GM12878 (cell line): ENCODE measurements around the gene ABR. TPM values are rescaled to one million over a fixed set of nuclear protein-coding genes. Genes with fewer than 3 reads are reported as not detected.
A peak's percentile ranks its signal among the peaks of the same experiment; 100 is the strongest.

ENCODE experiments used
- ASH2L ChIP-seq: fragments of 300-600, 200-600 bp; sonication (generic); IDR thresholded peaks from 2 replicates; pipeline ENCODE4 v1.6.1; 2017; ENCODE audit warnings: low read depth, mild to moderate bottlenecking, borderline replicate concordance
- ATF7 ChIP-seq: fragments of 450-650 bp; IDR thresholded peaks from 2 replicates; pipeline ENCODE4 v1.6.1; 2016; ENCODE audit warnings: low read depth, mild to moderate bottlenecking
- BMI1 ChIP-seq: fragments of 450-650 bp; IDR thresholded peaks from 2 replicates; pipeline ENCODE4 v1.6.1; 2016; ENCODE audit warnings: mild to moderate bottlenecking, moderate library complexity, borderline replicate concordance
- CBX3 ChIP-seq: fragments of 200-600 bp; sonication (generic); IDR thresholded peaks from 2 replicates; pipeline ENCODE4 v1.6.1; 2016; ENCODE audit warnings: low read depth, borderline replicate concordance
- HDAC2 ChIP-seq: fragments of 200-600 bp; sonication (generic); IDR thresholded peaks from 2 replicates; pipeline ENCODE4 v1.6.1; 2017
- IRF4 ChIP-seq: IDR thresholded peaks from 2 replicates; pipeline ENCODE4 v1.6.1; 2011; ENCODE audit warnings: low read depth, low read length
- JUND ChIP-seq: IDR thresholded peaks from 2 replicates; pipeline ENCODE4 v1.6.1; 2012; ENCODE audit warnings: low read depth, mild to moderate bottlenecking, low read length, improper control_type of control experiment, moderate library complexity
- KDM1A ChIP-seq: fragments of 200-600 bp; sonication (generic); IDR thresholded peaks from 2 replicates; pipeline ENCODE4 v1.6.1; 2016; ENCODE audit warnings: borderline replicate concordance
- MXI1 ChIP-seq: fragments of 150-350 bp; IDR thresholded peaks from 2 replicates; pipeline ENCODE4 v1.6.1; 2011; ENCODE audit warnings: low read depth, mild to moderate bottlenecking, inconsistent platforms, low read length, improper control_type of control experiment
- NFYA ChIP-seq: IDR thresholded peaks from 2 replicates; pipeline ENCODE4 v1.6.1; 2011; ENCODE audit warnings: low read depth, mild to moderate bottlenecking, low read length, improper control_type of control experiment, borderline replicate concordance
- PML ChIP-seq: IDR thresholded peaks from 2 replicates; pipeline ENCODE4 v1.6.1; 2012; ENCODE audit warnings: low read length, inconsistent platforms
- POLR2AphosphoS2 ChIP-seq: IDR thresholded peaks from 2 replicates; pipeline ENCODE4 v1.6.1; 2011; ENCODE audit warnings: low read depth, mild to moderate bottlenecking, low read length, improper control_type of control experiment, moderate library complexity
- POU2F2 ChIP-seq: IDR thresholded peaks from 3 replicates; pipeline ENCODE4 v1.6.1; 2011; ENCODE audit warnings: low read depth, mild to moderate bottlenecking, low read length, borderline replicate concordance
- RELA ChIP-seq: fragments of 450-650 bp; IDR thresholded peaks from 2 replicates; pipeline ENCODE4 v1.8.0; 2014; ENCODE audit warnings: borderline replicate concordance; ENCODE audit not compliant: partially characterized antibody
- SMARCA5 ChIP-seq: fragments of 450-650 bp; IDR thresholded peaks from 2 replicates; pipeline ENCODE4 v1.6.1; 2017; ENCODE audit warnings: mild to moderate bottlenecking
- SRF ChIP-seq, 2 experiments: IDR thresholded peaks; 2 replicates each; pipeline ENCODE4 v1.6.1; 2011; ENCODE audit warnings: low read depth in 2 of 2, low read length in 2 of 2, mild to moderate bottlenecking in 1 of 2, moderate library complexity in 1 of 2
- STAT3 ChIP-seq: IDR thresholded peaks from 2 replicates; pipeline ENCODE4 v1.6.1; 2011; ENCODE audit warnings: low read depth, low read length, improper control_type of control experiment
- TAF1 ChIP-seq: IDR thresholded peaks from 2 replicates; pipeline ENCODE4 v1.6.1; 2011; ENCODE audit warnings: mild to moderate bottlenecking, low read depth, low read length, borderline replicate concordance
- ZBED1 ChIP-seq: IDR thresholded peaks from 2 replicates; pipeline ENCODE4 v1.6.1; 2016; ENCODE audit warnings: borderline replicate concordance
- ZNF207 ChIP-seq: fragments of 450-650 bp; IDR thresholded peaks from 2 replicates; pipeline ENCODE4 v1.6.1; 2014; ENCODE audit warnings: antibody characterized with exemption, mild to moderate bottlenecking, borderline replicate concordance
- ZNF217 ChIP-seq: fragments of 450-650 bp; IDR thresholded peaks from 2 replicates; pipeline ENCODE4 v1.6.1; 2017; ENCODE audit warnings: antibody characterized with exemption, mild to moderate bottlenecking
- ZNF274 ChIP-seq: IDR thresholded peaks from one replicate; pipeline ENCODE4 v1.8.0; 2011; ENCODE audit not compliant: insufficient read length, insufficient read depth
- polyA plus RNA-seq, 11 experiments: library from polyadenylated mRNA; depleted of rRNA in 4 of 11; unstranded in 6 of 11; stranded (reverse) in 5 of 11; fragments of >200 nt; fragmentation: Nextera tagmentation in 4 of 11; fragmentation: Illumina TruSeq in 1 of 11; extraction: Ambion mirVana in 4 of 11; extraction: Trizol in 1 of 11; gene quantifications; 1 replicate in 1 of 11; 2 replicates in 10 of 11; pipeline versions ENCODE4 v1.2.1 to v1.2.3, GENCODE V29; 2011 to 2016; ENCODE audit warnings: inconsistent platforms in 2 of 11, missing spikeins in 2 of 11, low read depth in 1 of 11
- total RNA-seq, 4 experiments: library from RNA; depleted of rRNA in 3 of 4; stranded (reverse); fragments of >200 nt in 3 of 4; fragmentation: Illumina TruSeq in 1 of 4; extraction: Trizol in 1 of 4; gene quantifications; 2 replicates each; pipeline versions ENCODE4 v1.2.1 to v1.2.3, GENCODE V29; 2013 to 2021
- TF ChIP-seq, protein P1 (sequence below): IDR thresholded peaks from 2 replicates; pipeline ENCODE4 v1.6.1; 2012; ENCODE audit warnings: low read depth, low read length, improper control_type of control experiment
- TF ChIP-seq, protein P2 (sequence below): fragments of 450-650 bp; IDR thresholded peaks from 2 replicates; pipeline ENCODE4 v1.6.1; 2017; ENCODE audit warnings: low read depth, mild to moderate bottlenecking, moderate library complexity
- TF ChIP-seq, protein P3 (sequence below): fragments of 450-650 bp; IDR thresholded peaks from 2 replicates; pipeline ENCODE4 v1.6.1; 2017; ENCODE audit warnings: mild to moderate bottlenecking, moderate library complexity

Gene ABR
- total and polyA plus RNA-seq, 10 of the 15 experiments (the other 5 are each of a cell fraction or from before 2014, with no cell fraction given): 1.4 to 112 (median 30.0) TPM

DNA sequence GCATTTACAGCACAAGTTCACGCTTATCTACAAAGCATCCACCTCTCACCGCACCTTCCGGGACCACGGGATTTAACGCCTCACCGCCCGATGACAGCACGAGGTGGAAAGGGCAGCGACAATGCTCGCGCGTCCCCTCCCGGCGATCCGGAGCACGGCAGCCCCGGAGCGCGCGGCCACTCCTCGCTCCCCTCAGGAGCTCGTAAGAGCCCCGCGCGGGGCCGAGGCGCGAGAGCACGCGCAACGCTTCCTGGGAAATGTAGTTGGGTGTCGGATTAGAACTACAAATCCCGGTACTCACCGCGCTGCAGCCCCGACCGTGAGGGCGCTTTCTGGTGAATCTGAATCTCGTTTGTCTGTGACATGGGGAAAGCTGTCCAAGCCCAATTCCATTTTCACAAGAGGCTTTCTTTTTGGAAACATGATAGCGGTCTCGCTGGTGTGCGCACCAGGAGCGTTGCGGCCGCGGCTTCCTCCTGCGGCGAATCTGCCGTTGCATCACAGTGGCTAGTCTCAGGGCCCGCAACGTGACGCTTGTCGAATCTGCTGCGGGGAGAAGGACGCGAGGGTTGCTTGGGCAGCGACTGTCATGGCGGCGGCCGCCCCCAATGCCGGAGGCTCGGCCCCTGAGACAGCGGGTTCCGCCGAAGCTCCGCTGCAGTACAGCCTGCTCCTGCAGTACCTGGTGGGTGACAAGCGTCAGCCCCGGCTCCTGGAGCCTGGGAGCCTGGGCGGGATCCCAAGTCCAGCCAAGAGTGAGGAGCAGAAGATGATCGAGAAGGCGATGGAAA is 183.0 kb downstream of the ABR start, which contains the start of gene TIMM22 (continued):
- TF ChIP-seq, protein P1, sequence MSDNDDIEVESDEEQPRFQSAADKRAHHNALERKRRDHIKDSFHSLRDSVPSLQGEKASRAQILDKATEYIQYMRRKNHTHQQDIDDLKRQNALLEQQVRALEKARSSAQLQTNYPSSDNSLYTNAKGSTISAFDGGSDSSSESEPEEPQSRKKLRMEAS: peak; percentile 86; the same call in 1 of the 2 replicates
- TF ChIP-seq PML (peak; percentile 83; the same call in 1 of the 2 replicates), POU2F2 (peak; percentile 58; the same call in 1 of the 3 replicates), JUND (no peak), SRF (IDR thresholded peaks at IDR 0.05; ENCODE audit: low read depth in 2 of 2, low read length in 2 of 2) (0 out of 4 replicates have a peak, but pooled peaks of 1 of the 2 experiments have one; percentile 59), POLR2AphosphoS2 (peak; percentile 79), KDM1A (no peak), TAF1 (peak; percentile 99), MXI1 (peak; percentile 80), CBX3 (no peak), RELA (peak; percentile 17), ZNF217 (no peak; the same call in 1 of the 2 replicates), STAT3 (no peak), HDAC2 (peak; percentile 95; the same call in 1 of the 2 replicates), BMI1 (no peak; the same call in 1 of the 2 replicates), NFYA (no peak), ZNF274 (no peak), ATF7 (0 out of 2 replicates have a peak, but pooled peaks have one; percentile 47), ZBED1 (no peak), ASH2L (0 out of 2 replicates have a peak, but pooled peaks have one; percentile 69), IRF4 (peak; percentile 57; the same call in 1 of the 2 replicates), ZNF207 (peak; percentile 97; the same call in 1 of the 2 replicates), SMARCA5 (peak; percentile 15)
- TF ChIP-seq, protein P2, sequence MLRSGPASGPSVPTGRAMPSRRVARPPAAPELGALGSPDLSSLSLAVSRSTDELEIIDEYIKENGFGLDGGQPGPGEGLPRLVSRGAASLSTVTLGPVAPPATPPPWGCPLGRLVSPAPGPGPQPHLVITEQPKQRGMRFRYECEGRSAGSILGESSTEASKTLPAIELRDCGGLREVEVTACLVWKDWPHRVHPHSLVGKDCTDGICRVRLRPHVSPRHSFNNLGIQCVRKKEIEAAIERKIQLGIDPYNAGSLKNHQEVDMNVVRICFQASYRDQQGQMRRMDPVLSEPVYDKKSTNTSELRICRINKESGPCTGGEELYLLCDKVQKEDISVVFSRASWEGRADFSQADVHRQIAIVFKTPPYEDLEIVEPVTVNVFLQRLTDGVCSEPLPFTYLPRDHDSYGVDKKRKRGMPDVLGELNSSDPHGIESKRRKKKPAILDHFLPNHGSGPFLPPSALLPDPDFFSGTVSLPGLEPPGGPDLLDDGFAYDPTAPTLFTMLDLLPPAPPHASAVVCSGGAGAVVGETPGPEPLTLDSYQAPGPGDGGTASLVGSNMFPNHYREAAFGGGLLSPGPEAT: peak; percentile 100
- TF ChIP-seq, protein P3, sequence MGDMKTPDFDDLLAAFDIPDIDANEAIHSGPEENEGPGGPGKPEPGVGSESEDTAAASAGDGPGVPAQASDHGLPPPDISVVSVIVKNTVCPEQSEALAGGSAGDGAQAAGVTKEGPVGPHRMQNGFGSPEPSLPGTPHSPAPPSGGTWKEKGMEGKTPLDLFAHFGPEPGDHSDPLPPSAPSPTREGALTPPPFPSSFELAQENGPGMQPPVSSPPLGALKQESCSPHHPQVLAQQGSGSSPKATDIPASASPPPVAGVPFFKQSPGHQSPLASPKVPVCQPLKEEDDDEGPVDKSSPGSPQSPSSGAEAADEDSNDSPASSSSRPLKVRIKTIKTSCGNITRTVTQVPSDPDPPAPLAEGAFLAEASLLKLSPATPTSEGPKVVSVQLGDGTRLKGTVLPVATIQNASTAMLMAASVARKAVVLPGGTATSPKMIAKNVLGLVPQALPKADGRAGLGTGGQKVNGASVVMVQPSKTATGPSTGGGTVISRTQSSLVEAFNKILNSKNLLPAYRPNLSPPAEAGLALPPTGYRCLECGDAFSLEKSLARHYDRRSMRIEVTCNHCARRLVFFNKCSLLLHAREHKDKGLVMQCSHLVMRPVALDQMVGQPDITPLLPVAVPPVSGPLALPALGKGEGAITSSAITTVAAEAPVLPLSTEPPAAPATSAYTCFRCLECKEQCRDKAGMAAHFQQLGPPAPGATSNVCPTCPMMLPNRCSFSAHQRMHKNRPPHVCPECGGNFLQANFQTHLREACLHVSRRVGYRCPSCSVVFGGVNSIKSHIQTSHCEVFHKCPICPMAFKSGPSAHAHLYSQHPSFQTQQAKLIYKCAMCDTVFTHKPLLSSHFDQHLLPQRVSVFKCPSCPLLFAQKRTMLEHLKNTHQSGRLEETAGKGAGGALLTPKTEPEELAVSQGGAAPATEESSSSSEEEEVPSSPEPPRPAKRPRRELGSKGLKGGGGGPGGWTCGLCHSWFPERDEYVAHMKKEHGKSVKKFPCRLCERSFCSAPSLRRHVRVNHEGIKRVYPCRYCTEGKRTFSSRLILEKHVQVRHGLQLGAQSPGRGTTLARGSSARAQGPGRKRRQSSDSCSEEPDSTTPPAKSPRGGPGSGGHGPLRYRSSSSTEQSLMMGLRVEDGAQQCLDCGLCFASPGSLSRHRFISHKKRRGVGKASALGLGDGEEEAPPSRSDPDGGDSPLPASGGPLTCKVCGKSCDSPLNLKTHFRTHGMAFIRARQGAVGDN: peak; percentile 53; the same call in 1 of the 2 replicates
